GM12878 (cell line): Measurements from ENCODE around the gene KRT78.

Experiments
- BCL11A ChIP-seq: IDR thresholded peaks from 2 replicates; pipeline ENCODE4 v1.6.1; 2011; ENCODE audit warnings: low read depth, low read length
- CHD2 ChIP-seq: IDR thresholded peaks from 2 replicates; pipeline ENCODE4 v1.6.1; 2011; ENCODE audit warnings: low read depth, low read length, improper control_type of control experiment, borderline replicate concordance
- CREM ChIP-seq: IDR thresholded peaks from 2 replicates; pipeline ENCODE4 v1.6.1; 2014; ENCODE audit warnings: antibody characterized with exemption, low read depth
- CTCF ChIP-seq, 3 experiments: IDR thresholded peaks in 2 of 3; conservative IDR thresholded peaks in 1 of 3; 2 replicates each; pipeline ENCODE4 v1.5.1; 2011; ENCODE audit warnings: low read depth in 3 of 3, low read length in 3 of 3, mild to moderate bottlenecking in 3 of 3, control low read depth in 2 of 3, moderate library complexity in 2 of 3, inconsistent platforms in 1 of 3, mixed read lengths in 1 of 3; ENCODE audit not compliant: control insufficient read depth in 2 of 3, insufficient read depth in 1 of 3; ENCODE audit errors: extremely low read depth in 1 of 3
- EZH2 ChIP-seq: IDR thresholded peaks from 2 replicates; pipeline ENCODE4 v1.6.1; 2012; ENCODE audit warnings: low read depth, mild to moderate bottlenecking, control low read depth, inconsistent platforms, low read length, borderline replicate concordance; ENCODE audit not compliant: control insufficient read depth
- GABPA ChIP-seq: IDR thresholded peaks from 2 replicates; pipeline ENCODE4 v1.6.1; 2014; ENCODE audit warnings: antibody characterized with exemption, low read depth, mild to moderate bottlenecking, inconsistent platforms
- KAT2A ChIP-seq: conservative IDR thresholded peaks from 2 replicates; pipeline ENCODE4 v1.6.1; 2011; ENCODE audit warnings: low read depth, low read length; ENCODE audit not compliant: control insufficient read depth
- MEF2A ChIP-seq: IDR thresholded peaks from 2 replicates; pipeline ENCODE4 v1.6.1; 2011; ENCODE audit warnings: low read depth, mild to moderate bottlenecking, low read length, moderate library complexity; ENCODE audit not compliant: insufficient read depth
- MXI1 ChIP-seq: fragments of 150-350 bp; IDR thresholded peaks from 2 replicates; pipeline ENCODE4 v1.6.1; 2011; ENCODE audit warnings: low read depth, mild to moderate bottlenecking, inconsistent platforms, low read length, improper control_type of control experiment
- RAD21 ChIP-seq: IDR thresholded peaks from 2 replicates; pipeline ENCODE4 v1.6.1; 2011; ENCODE audit warnings: mild to moderate bottlenecking, low read depth, low read length, moderate library complexity; ENCODE audit not compliant: insufficient read depth
- ZNF217 ChIP-seq: fragments of 450-650 bp; IDR thresholded peaks from 2 replicates; pipeline ENCODE4 v1.6.1; 2017; ENCODE audit warnings: antibody characterized with exemption, mild to moderate bottlenecking

- no peak for TF ChIP-seq KAT2A
- no peak for TF ChIP-seq CTCF (IDR thresholded peaks at IDR 0.05 in 2 of 3, conservative IDR thresholded peaks at IDR 0.05 in 1 of 3; ENCODE audit: control insufficient read depth in 2 of 3, extremely low read depth in 1 of 3, insufficient read depth in 1 of 3, low read depth in 3 of 3, low read length in 3 of 3)
- no peak for TF ChIP-seq CREM
- no peak for TF ChIP-seq MEF2A
- no peak for TF ChIP-seq BCL11A
- no peak for TF ChIP-seq EZH2
- no peak for TF ChIP-seq MXI1
- no peak for TF ChIP-seq GABPA
- TF ChIP-seq CHD2 = no peak
- TF ChIP-seq ZNF217 = no peak
- TF ChIP-seq RAD21 = no peak
Measured at GRCh38 chr12:52805000-52805399, 43.8 kb downstream of the KRT78 start.
